BLaER1 (cell line): ENCODE results near the gene STPG4.
"Not testable (repeated sequence)": the region's sequence is repeated elsewhere in the genome, so short reads cannot be mapped to it uniquely, and the experiment has no call there.

Experiments
- H3K27ac ChIP-seq: shearing (Covaris generic); formaldehyde crosslinking; 2 replicates; pipeline ENCODE4 v1.8.1; 2022
- H3K27me3 ChIP-seq: shearing (Covaris generic); formaldehyde crosslinking; 2 replicates; pipeline ENCODE4 v1.8.1; 2022
- H3K36me3 ChIP-seq: shearing (Covaris generic); formaldehyde crosslinking; 2 replicates; pipeline ENCODE4 v1.8.1; 2022
- H3K4me1 ChIP-seq: shearing (Covaris generic); formaldehyde crosslinking; 2 replicates; pipeline ENCODE4 v1.8.1; 2022
- H3K4me2 ChIP-seq: shearing (Covaris generic); formaldehyde crosslinking; 2 replicates; pipeline ENCODE4 v1.8.1; 2022
- H3K4me3 ChIP-seq: shearing (Covaris generic); formaldehyde crosslinking; 2 replicates; pipeline ENCODE4 v1.8.1; 2022
- H3K9ac ChIP-seq: shearing (Covaris generic); formaldehyde crosslinking; 2 replicates; pipeline ENCODE4 v1.8.1; 2022
- H3K9me3 ChIP-seq: shearing (Covaris generic); formaldehyde crosslinking; 2 replicates; pipeline ENCODE4 v1.8.1; 2022
- H4K20me1 ChIP-seq: shearing (Covaris generic); formaldehyde crosslinking; 2 replicates; pipeline ENCODE4 v1.8.1; 2022
- Cebpa-rat ChIP-seq: shearing (Covaris generic); IDR thresholded peaks from 2 replicates; pipeline ENCODE4 v1.8.1; 2022

The STPG4 gene

GRCh38 chr2:47109680-47110079 is 45.4 kb downstream of the STPG4 start:
- no peak overlapping the region for H3K9ac ChIP-seq
- TF ChIP-seq Cebpa-rat, result no peak
- H3K4me1 ChIP-seq, result no peaks in the 10 kb centered on the region
- no peak overlapping the region for H3K27ac ChIP-seq
- no peaks in the 10 kb centered on the region for H3K27me3 ChIP-seq
- no peak overlapping the region for H3K4me2 ChIP-seq
- H3K36me3 ChIP-seq, result no peaks in the 10 kb centered on the region
- H4K20me1 ChIP-seq, result no peaks in the 10 kb centered on the region
- no peaks in the 10 kb centered on the region for H3K9me3 ChIP-seq
- no peak overlapping the region for H3K4me3 ChIP-seq

- Histone ChIP-seq H3K4me3 (no peak overlapping the region), H3K9me3 (no peaks in the 10 kb centered on the region), H3K27me3 (no peaks in the 10 kb centered on the region), H3K4me2 (no peak overlapping the region), H4K20me1 (no peaks in the 10 kb centered on the region), H3K27ac (no peak overlapping the region), H3K9ac (no peak overlapping the region), H3K36me3 (no peaks in the 10 kb centered on the region), H3K4me1 (no peaks in the 10 kb centered on the region)
- no peak for TF ChIP-seq Cebpa-rat
Measured at GRCh38 chr2:47109007-47109375, 46.1 kb downstream of the STPG4 start.

GRCh38 chr2:47108267-47109006 is 46.7 kb downstream of the STPG4 start:
- not testable (repeated sequence) for H3K4me3 ChIP-seq, H3K4me1 ChIP-seq, H3K27me3 ChIP-seq, H3K27ac ChIP-seq, H3K4me2 ChIP-seq, H3K9me3 ChIP-seq, H3K36me3 ChIP-seq, H4K20me1 ChIP-seq, H3K9ac ChIP-seq

GRCh38 chr2:47107201-47107600 is 47.9 kb downstream of the STPG4 start:
- not testable (repeated sequence) for H3K27ac ChIP-seq, H3K4me2 ChIP-seq, H3K27me3 ChIP-seq, H3K4me1 ChIP-seq, H3K4me3 ChIP-seq, H3K9ac ChIP-seq, H4K20me1 ChIP-seq, H3K36me3 ChIP-seq, H3K9me3 ChIP-seq

- H3K4me2 ChIP-seq, H3K27me3 ChIP-seq, H3K9ac ChIP-seq, H3K4me3 ChIP-seq, H3K4me1 ChIP-seq, H3K9me3 ChIP-seq, H4K20me1 ChIP-seq, H3K27ac ChIP-seq, H3K36me3 ChIP-seq: not testable (repeated sequence)
Measured at GRCh38 chr2:47106231-47106630, 48.9 kb downstream of the STPG4 start.

- not testable (repeated sequence) for H3K9ac ChIP-seq, H3K4me2 ChIP-seq, H3K4me3 ChIP-seq, H3K4me1 ChIP-seq, H3K27me3 ChIP-seq, H3K9me3 ChIP-seq, H4K20me1 ChIP-seq, H3K27ac ChIP-seq, H3K36me3 ChIP-seq
Measured at GRCh38 chr2:47099712-47100111, 55.4 kb downstream of the STPG4 start.

- Histone ChIP-seq H3K4me3 (no peak overlapping the region), H3K36me3 (no peaks in the 10 kb centered on the region), H3K4me2 (no peak overlapping the region), H3K9ac (no peak overlapping the region), H3K27me3 (no peaks in the 10 kb centered on the region), H3K4me1 (no peaks in the 10 kb centered on the region), H3K9me3 (no peaks in the 10 kb centered on the region), H3K27ac (no peak overlapping the region), H4K20me1 (no peaks in the 10 kb centered on the region)
- TF ChIP-seq Cebpa-rat, result no peak
Measured at GRCh38 chr2:47098953-47099352, 56.2 kb downstream of the STPG4 start.

GRCh38 chr2:47097563-47097962 is 57.5 kb downstream of the STPG4 start:
- Histone ChIP-seq H3K4me1 (no peaks in the 10 kb centered on the region), H3K9ac (no peak overlapping the region), H3K36me3 (no peaks in the 10 kb centered on the region), H3K27me3 (no peaks in the 10 kb centered on the region), H3K9me3 (no peaks in the 10 kb centered on the region), H3K4me3 (no peak overlapping the region), H3K4me2 (no peak overlapping the region), H3K27ac (no peak overlapping the region), H4K20me1 (no peaks in the 10 kb centered on the region)
- TF ChIP-seq Cebpa-rat, result no peak

- TF ChIP-seq Cebpa-rat, result no peak
- no peak overlapping the region for H3K9ac ChIP-seq
- H3K27ac ChIP-seq, result no peak overlapping the region
- no peaks in the 10 kb centered on the region for H4K20me1 ChIP-seq
- H3K27me3 ChIP-seq, result no peaks in the 10 kb centered on the region
- H3K36me3 ChIP-seq, result no peaks in the 10 kb centered on the region
- H3K4me1 ChIP-seq, result no peaks in the 10 kb centered on the region
- no peak overlapping the region for H3K4me3 ChIP-seq
- no peak overlapping the region for H3K4me2 ChIP-seq
- H3K9me3 ChIP-seq, result no peaks in the 10 kb centered on the region
Measured at GRCh38 chr2:47096451-47096850, 58.7 kb downstream of the STPG4 start.

GRCh38 chr2:47095349-47096020 is 59.6 kb downstream of the STPG4 start:
- H3K4me3 ChIP-seq, result no peak overlapping the region
- no peak overlapping the region for H3K27ac ChIP-seq
- H3K27me3 ChIP-seq, result no peaks in the 10 kb centered on the region
- no peaks in the 10 kb centered on the region for H3K9me3 ChIP-seq
- no peaks in the 10 kb centered on the region for H4K20me1 ChIP-seq
- no peak for TF ChIP-seq Cebpa-rat
- no peak overlapping the region for H3K9ac ChIP-seq
- no peaks in the 10 kb centered on the region for H3K36me3 ChIP-seq
- H3K4me2 ChIP-seq, result no peak overlapping the region
- peaks cover 5% of the 10 kb centered on the region; the same call in 1 of the 2 replicates for H3K4me1 ChIP-seq
